Panc1 (cell line): ENCODE results near the gene KIAA1217. TPM values are rescaled to one million over a fixed set of nuclear protein-coding genes. Genes with fewer than 3 reads are reported as not detected.

Experiments
- ATAC-seq: fragments of 200-7000 bp; cut with Tn5 transposase; 2 replicates; pipeline ENCODE4 v1.9.1; 2020; ENCODE audit warnings: mild to moderate bottlenecking, moderate library complexity
- BruUV-seq: library from RNA; stranded (reverse); fragments of 400-500 nt; replicated peaks from 2 replicates; lab custom pipeline; 2021; lab: Mats Ljungman, UMichigan
- CTCF ChIA-PET: fragments of 300-600 bp; sonication (Branson Sonifier 250); formaldehyde crosslinking; loops from one replicate; lab custom pipeline; 2022; ENCODE audit warnings: antibody characterized with exemption; lab: Charles Lee
- POLR2A ChIA-PET: fragments of 300-600 bp; sonication (Branson Sonifier 250); formaldehyde crosslinking; loops from one replicate; lab custom pipeline; 2022; ENCODE audit warnings: antibody characterized with exemption; lab: Charles Lee
- DNase-seq: peaks from one replicate; pipeline ENCODE4 v3.0.0-alpha.2; 2010; ENCODE audit warnings: low read depth, low spot score
- H3K27ac ChIP-seq: 2 replicates; pipeline ENCODE4 v1.5.1; 2011; ENCODE audit warnings: mild to moderate bottlenecking, low read length, inconsistent platforms
- H3K27me3 ChIP-seq: fragments of 200-500 bp; sonication (Bioruptor generic); 2 replicates; pipeline ENCODE4 v1.6.0; 2014; ENCODE audit warnings: low read length, inconsistent platforms; ENCODE audit not compliant: control insufficient read depth, insufficient read depth
- H3K36me3 ChIP-seq: fragments of 200-500 bp; sonication (Bioruptor generic); 2 replicates; pipeline ENCODE4 v1.5.1; 2014; ENCODE audit warnings: inconsistent platforms, mild to moderate bottlenecking, low read length, moderate library complexity; ENCODE audit not compliant: control insufficient read depth, insufficient read depth
- H3K4me1 ChIP-seq: 2 replicates; pipeline ENCODE4 v1.5.1; 2011; ENCODE audit warnings: inconsistent platforms, mild to moderate bottlenecking, low read length, moderate library complexity; ENCODE audit not compliant: control insufficient read depth, insufficient read depth
- H3K4me3 ChIP-seq, 2 experiments: 2 replicates each; pipeline ENCODE4 v1.5.1; 2011 to 2012; ENCODE audit warnings: low read depth in 2 of 2, low read length in 2 of 2, mild to moderate bottlenecking in 2 of 2, inconsistent platforms in 1 of 2, moderate library complexity in 1 of 2
- H3K9me3 ChIP-seq: fragments of 200-500 bp; sonication (Bioruptor generic); 2 replicates; pipeline ENCODE4 v1.5.1; 2014; ENCODE audit warnings: low read depth, mild to moderate bottlenecking, inconsistent platforms, low read length, moderate library complexity; ENCODE audit not compliant: control insufficient read depth, insufficient read depth
- CTCF ChIP-seq: fragments of 450-650 bp; IDR thresholded peaks from 2 replicates; pipeline ENCODE4 v1.5.1; 2017; ENCODE audit warnings: mild to moderate bottlenecking
- POLR2AphosphoS5 ChIP-seq: IDR thresholded peaks from 2 replicates; pipeline ENCODE4 v1.6.1; 2012; ENCODE audit warnings: mild to moderate bottlenecking, low read depth, low read length, moderate library complexity
- REST ChIP-seq, 2 experiments: IDR thresholded peaks; 2 replicates each; pipeline ENCODE4 v1.6.1; 2011 to 2012; ENCODE audit warnings: low read depth in 2 of 2, control low read depth in 1 of 2, low read length in 1 of 2, mild to moderate bottlenecking in 1 of 2, moderate library complexity in 1 of 2; ENCODE audit not compliant: insufficient read depth in 1 of 2
- SIN3A ChIP-seq: IDR thresholded peaks from 2 replicates; pipeline ENCODE4 v1.6.1; 2012; ENCODE audit warnings: low read depth, mild to moderate bottlenecking, low read length, moderate library complexity, borderline replicate concordance; ENCODE audit not compliant: insufficient read depth
- TCF7L2 ChIP-seq: IDR thresholded peaks from 2 replicates; pipeline ENCODE4 v1.6.1; 2011; ENCODE audit warnings: mild to moderate bottlenecking, low read depth, low read length, inconsistent platforms
- in situ Hi-C: cut with HindIII; loops from 2 replicates; pipeline ENCODE4 v1.10.0; 2016; ENCODE audit warnings: low sequenced_read_pairs, low pct_unique_long_range_greater_than_20kb
- intact Hi-C: fragments of 100-400 bp; cut with micrococcal nuclease; formaldehyde crosslinking; loops from one replicate; pipeline ENCODE4 v1.10.0; 2022; ENCODE audit not compliant: unreplicated experiment
- total RNA-seq: library from RNA; stranded (reverse); gene quantifications from one replicate; pipeline ENCODE4 v1.2.1, GENCODE V29; 2021; ENCODE audit not compliant: unreplicated experiment

Gene KIAA1217
- total RNA-seq, 1 experiment from 2014 or later = 11.6 TPM

GRCh38 chr10:24357344-24358004 is 148.5 kb downstream of the KIAA1217 start:
- Histone ChIP-seq H3K27ac (no peak overlapping the region), H3K36me3 (no peaks in the 10 kb centered on the region), H3K4me3 (no peak overlapping the region), H3K4me1 (no peaks in the 10 kb centered on the region), H3K9me3 (no peaks in the 10 kb centered on the region), H3K27me3 (no peaks in the 10 kb centered on the region)
- ChIA-PET CTCF (interaction anchor here (0.5 to 0.7 kb wide), 2 partner anchors 53 to 77 kb away, joined by 3 to 4 read pairs; no protein-coding TSS in a partner anchor), POLR2A (no interaction called here)
- ATAC-seq (no peak), DNase-seq (no peak)
- BruUV-seq = no TSS peak
- in situ Hi-C loops = no loop called here
- intact Hi-C loops = no loop called here
- TF ChIP-seq SIN3A = no peak
- TF ChIP-seq CTCF = no peak
- TF ChIP-seq POLR2AphosphoS5 = no peak
- TF ChIP-seq REST (IDR thresholded peaks at IDR 0.05; ENCODE audit: insufficient read depth in 1 of 2, low read depth in 2 of 2, low read length in 1 of 2) = no peak
- TF ChIP-seq TCF7L2 = no peak

GRCh38 chr10:24358022-24358421 is 149.1 kb downstream of the KIAA1217 start:
- CTCF ChIA-PET = no interaction called here
- no TSS peak for BruUV-seq
- Histone ChIP-seq H3K36me3 (no peaks in the 10 kb centered on the region), H3K9me3 (no peaks in the 10 kb centered on the region), H3K27ac (no peak overlapping the region), H3K27me3 (no peaks in the 10 kb centered on the region), H3K4me3 (no peak overlapping the region), H3K4me1 (no peaks in the 10 kb centered on the region)
- DNase-seq (no peak), ATAC-seq (no peak)
- TF ChIP-seq SIN3A (no peak), REST (IDR thresholded peaks at IDR 0.05; ENCODE audit: insufficient read depth in 1 of 2, low read depth in 2 of 2, low read length in 1 of 2) (no peak), TCF7L2 (no peak), POLR2AphosphoS5 (no peak), CTCF (no peak)
- POLR2A ChIA-PET = no interaction called here
- intact Hi-C loops (no loop called here), in situ Hi-C loops (no loop called here)
